ENCODE data around the gene HINT3. TPM values are rescaled to one million over a fixed set of nuclear protein-coding genes. Genes with fewer than 3 reads are reported as not detected.
"Not testable (repeated sequence)": the region's sequence is repeated elsewhere in the genome, so short reads cannot be mapped to it uniquely, and the experiment has no call there.

The HINT3 gene
- total RNA-seq, 3 donors from 2014 or later: 19.0 to 37.3 (median 26.2) TPM

GRCh38 chr6:125931733-125932450 is 24.7 kb upstream of the HINT3 start:
- H3K9me3 ChIP-seq: no peaks in the 10 kb centered on the region
- no peak overlapping the region for H3K27ac ChIP-seq
- intact Hi-C loops (cut with DNase I; ENCODE audit: low total_unique reads): no loop called here
- DNase-seq (ENCODE audit: low spot score in 2 of 2): no peak
- H3K4me1 ChIP-seq: no peaks in the 10 kb centered on the region
- H3K36me3 ChIP-seq: peaks cover 3% of the 10 kb centered on the region
- TF ChIP-seq POLR2A (IDR thresholded peaks at IDR 0.05): no peak
- no peak for TF ChIP-seq CTCF (IDR thresholded peaks at IDR 0.05)
- no peak for TF ChIP-seq POLR2AphosphoS5 (IDR thresholded peaks at IDR 0.05)
- no peaks in the 10 kb centered on the region for H3K27me3 ChIP-seq
- H3K4me3 ChIP-seq: no peak overlapping the region

- no peak overlapping the region for H3K27ac ChIP-seq
- H3K4me3 ChIP-seq: no peak overlapping the region
- DNase-seq (ENCODE audit: low spot score in 2 of 2): no peak
- intact Hi-C loops (cut with DNase I; ENCODE audit: low total_unique reads): no loop called here
- H3K36me3 ChIP-seq: peaks cover 3% of the 10 kb centered on the region
- H3K9me3 ChIP-seq: no peaks in the 10 kb centered on the region
- no peaks in the 10 kb centered on the region for H3K27me3 ChIP-seq
- TF ChIP-seq POLR2AphosphoS5 (IDR thresholded peaks at IDR 0.05): no peak
- TF ChIP-seq CTCF (IDR thresholded peaks at IDR 0.05): no peak
- no peak for TF ChIP-seq POLR2A (IDR thresholded peaks at IDR 0.05)
- no peaks in the 10 kb centered on the region for H3K4me1 ChIP-seq
Measured at GRCh38 chr6:125932451-125932795, 24.1 kb upstream of the HINT3 start.

GRCh38 chr6:125935520-125935919 is 21.1 kb upstream of the HINT3 start:
- H3K9me3 ChIP-seq; H3K36me3 ChIP-seq; H3K4me3 ChIP-seq; intact Hi-C loops (cut with DNase I; ENCODE audit: low total_unique reads); H3K4me1 ChIP-seq; H3K27ac ChIP-seq; H3K27me3 ChIP-seq; DNase-seq (ENCODE audit: low spot score in 2 of 2): not testable (repeated sequence)

- no peaks in the 10 kb centered on the region for H3K27me3 ChIP-seq
- no peaks in the 10 kb centered on the region for H3K36me3 ChIP-seq
- intact Hi-C loops (cut with DNase I; ENCODE audit: low total_unique reads): no loop called here
- H3K4me1 ChIP-seq: no peaks in the 10 kb centered on the region
- TF ChIP-seq POLR2AphosphoS5 (IDR thresholded peaks at IDR 0.05) (no peak), POLR2A (IDR thresholded peaks at IDR 0.05) (no peak), CTCF (IDR thresholded peaks at IDR 0.05) (no peak)
- no peak for DNase-seq (ENCODE audit: low spot score in 2 of 2)
- H3K27ac ChIP-seq: no peak overlapping the region
- no peak overlapping the region for H3K4me3 ChIP-seq
- no peaks in the 10 kb centered on the region for H3K9me3 ChIP-seq
Measured at GRCh38 chr6:125939026-125939425, 17.5 kb upstream of the HINT3 start.

- Histone ChIP-seq H3K27ac (peak overlapping the region in 1 of 2 donors; percentile 61), H3K36me3 (no peaks in the 10 kb centered on the region), H3K4me1 (no peaks in the 10 kb centered on the region), H3K27me3 (no peaks in the 10 kb centered on the region), H3K9me3 (no peaks in the 10 kb centered on the region), H3K4me3 (no peak overlapping the region)
- no peak for TF ChIP-seq POLR2A (IDR thresholded peaks at IDR 0.05)
- TF ChIP-seq CTCF (IDR thresholded peaks at IDR 0.05): no peak
- TF ChIP-seq POLR2AphosphoS5 (IDR thresholded peaks at IDR 0.05): no peak
- intact Hi-C loops (cut with DNase I; ENCODE audit: low total_unique reads): no loop called here
- no peak for DNase-seq (ENCODE audit: low spot score in 2 of 2)
Measured at GRCh38 chr6:125939791-125940190, 16.8 kb upstream of the HINT3 start.
